HG03196 (cell line): ENCODE data around the gene DPYD.
"Not testable (repeated sequence)": the region's sequence is repeated elsewhere in the genome, so short reads cannot be mapped to it uniquely, and the experiment has no call there.

Experiments
- ATAC-seq: cut with Tn5 transposase; IDR thresholded peaks from one replicate; pipeline ENCODE4 v1.9.1; 2021; ENCODE audit not compliant: unreplicated experiment

The DPYD gene

GRCh38 chr1:97243973-97244560, 676.8 kb downstream of the DPYD start:
- no peak for ATAC-seq

- no peak for ATAC-seq
Measured at GRCh38 chr1:97238816-97239215, 682.0 kb downstream of the DPYD start.

- ATAC-seq, result not testable (repeated sequence)
Measured at GRCh38 chr1:97231354-97231753, 689.5 kb downstream of the DPYD start.

- ATAC-seq, result no peak
Measured at GRCh38 chr1:97212671-97213070, 708.2 kb downstream of the DPYD start.

- no peak for ATAC-seq
Measured at GRCh38 chr1:97210307-97210706, 710.5 kb downstream of the DPYD start.

- no peak for ATAC-seq
Measured at GRCh38 chr1:97209381-97209957, 711.4 kb downstream of the DPYD start.

- ATAC-seq, result no peak
Measured at GRCh38 chr1:97207868-97208267, 713.0 kb downstream of the DPYD start.

- no peak for ATAC-seq
Measured at GRCh38 chr1:97204468-97204867, 716.4 kb downstream of the DPYD start.

GRCh38 chr1:97202481-97203380, 718.1 kb downstream of the DPYD start:
- no peak for ATAC-seq

GRCh38 chr1:97201641-97202040, 719.2 kb downstream of the DPYD start:
- ATAC-seq, result no peak

GRCh38 chr1:97200595-97200994, 720.2 kb downstream of the DPYD start:
- no peak for ATAC-seq

- no peak for ATAC-seq
Measured at GRCh38 chr1:97196825-97197516, 723.9 kb downstream of the DPYD start.

GRCh38 chr1:97192872-97193572, 727.8 kb downstream of the DPYD start:
- no peak for ATAC-seq

- no peak for ATAC-seq
Measured at GRCh38 chr1:97190326-97190725, 730.5 kb downstream of the DPYD start.

- no peak for ATAC-seq
Measured at GRCh38 chr1:97186381-97186780, 734.5 kb downstream of the DPYD start.

GRCh38 chr1:97174039-97174704, 746.7 kb downstream of the DPYD start:
- ATAC-seq, result no peak

- ATAC-seq, result no peak
Measured at GRCh38 chr1:97170300-97170699, 750.5 kb downstream of the DPYD start.

GRCh38 chr1:97168056-97168455, 752.8 kb downstream of the DPYD start:
- no peak for ATAC-seq

- no peak for ATAC-seq
Measured at GRCh38 chr1:97167246-97167645, 753.6 kb downstream of the DPYD start.

- ATAC-seq, result no peak
Measured at GRCh38 chr1:97166626-97167025, 754.2 kb downstream of the DPYD start.
